HepG2 (cell line): Measurements from ENCODE around the gene CRYZL1.

Experiments
- CREB1 ChIP-seq, 2 experiments: fragments of 450-650 bp in 1 of 2; IDR thresholded peaks; 2 replicates each; pipeline ENCODE4 v1.6.1; 2016 to 2017; ENCODE audit warnings: control low read depth in 1 of 2, mild to moderate bottlenecking in 1 of 2, missing compliant biosample characterization in 1 of 2, missing genetic modification characterization in 1 of 2
- FOXJ3 ChIP-seq: sonication (generic); formaldehyde crosslinking; IDR thresholded peaks from 2 replicates; pipeline ENCODE4 v1.4.0; 2020; ENCODE audit warnings: missing genetic modification reagents, mild to moderate bottlenecking, borderline replicate concordance
- HOXD1 ChIP-seq: sonication (generic); formaldehyde crosslinking; IDR thresholded peaks from 2 replicates; pipeline ENCODE4 v1.5.0; 2020; ENCODE audit warnings: missing genetic modification reagents
- JUNB ChIP-seq: sonication (generic); formaldehyde crosslinking; IDR thresholded peaks from 2 replicates; pipeline ENCODE4 v1.8.0; 2022; ENCODE audit warnings: missing genetic modification reagents, mild to moderate bottlenecking, borderline replicate concordance
- MYC ChIP-seq: sonication (generic); formaldehyde crosslinking; IDR thresholded peaks from 2 replicates; pipeline ENCODE4 v1.9.0; 2021; ENCODE audit warnings: missing genetic modification reagents, borderline replicate concordance
- NFATC3 ChIP-seq: sonication (generic); formaldehyde crosslinking; IDR thresholded peaks from 2 replicates; pipeline ENCODE4 v1.5.1; 2020; ENCODE audit warnings: mild to moderate bottlenecking, missing genetic modification reagents
- RAD51 ChIP-seq: fragments of 450-650 bp; IDR thresholded peaks from 2 replicates; pipeline ENCODE4 v1.6.1; 2016; ENCODE audit warnings: borderline replicate concordance
- RBM22 ChIP-seq: fragments of 200-400 bp; formaldehyde crosslinking; optimal IDR thresholded peaks from 2 replicates; pipeline ENCODE3; 2017; ENCODE audit warnings: mild to moderate bottlenecking, low read length, moderate library complexity
- TARDBP ChIP-seq: sonication (generic); formaldehyde crosslinking; IDR thresholded peaks from 2 replicates; pipeline ENCODE4 v1.8.0; 2022; ENCODE audit warnings: mild to moderate bottlenecking, missing genetic modification reagents
- ZNF720 ChIP-seq: sonication (generic); formaldehyde crosslinking; IDR thresholded peaks from 2 replicates; pipeline ENCODE4 v1.4.0; 2020; ENCODE audit warnings: missing genetic modification reagents
- TF ChIP-seq, protein P1 (sequence below): sonication (generic); formaldehyde crosslinking; IDR thresholded peaks from 2 replicates; pipeline ENCODE4 v1.8.1; 2023; ENCODE audit warnings: mild to moderate bottlenecking, missing genetic modification reagents
- TF ChIP-seq, protein P2 (sequence below): sonication (generic); formaldehyde crosslinking; IDR thresholded peaks from 2 replicates; pipeline ENCODE4 v1.5.0; 2020; ENCODE audit warnings: mild to moderate bottlenecking, missing genetic modification reagents, moderate library complexity
- TF ChIP-seq, protein P3 (sequence below), 2 experiments: sonication (generic) in 1 of 2; formaldehyde crosslinking in 1 of 2; IDR thresholded peaks; 2 replicates each; pipeline versions ENCODE4 v1.5.1 to v1.6.1; 2011 to 2020; ENCODE audit warnings: borderline replicate concordance in 1 of 2, low read depth in 1 of 2, low read length in 1 of 2, mild to moderate bottlenecking in 1 of 2, missing genetic modification reagents in 1 of 2, moderate library complexity in 1 of 2
- TF ChIP-seq, protein P4 (sequence below): IDR thresholded peaks from 2 replicates; pipeline ENCODE4 v1.4.0; 2020; ENCODE audit warnings: mild to moderate bottlenecking, missing genetic modification reagents

DNA sequence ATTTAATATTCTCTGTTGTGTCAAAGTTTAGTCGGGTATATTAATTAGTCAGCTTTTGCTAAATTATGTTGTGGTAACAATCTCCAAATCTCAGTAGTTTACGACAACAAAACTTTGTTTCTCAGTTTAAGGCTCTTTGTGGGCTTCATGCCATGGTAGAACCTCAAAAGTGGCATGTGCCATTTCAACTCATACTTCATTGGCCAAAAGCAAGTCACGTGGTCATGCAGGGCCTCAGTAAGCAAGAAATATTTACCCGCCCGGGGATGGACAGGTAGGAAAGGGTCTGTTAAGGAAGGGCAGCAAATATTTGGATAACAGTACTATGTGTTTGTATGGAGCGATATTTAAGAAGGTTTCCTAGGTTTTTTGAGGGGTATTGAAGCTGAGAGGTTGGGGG, 39.3 kb upstream of the CRYZL1 start:
- no peak for TF ChIP-seq RBM22
- TF ChIP-seq, protein P1, sequence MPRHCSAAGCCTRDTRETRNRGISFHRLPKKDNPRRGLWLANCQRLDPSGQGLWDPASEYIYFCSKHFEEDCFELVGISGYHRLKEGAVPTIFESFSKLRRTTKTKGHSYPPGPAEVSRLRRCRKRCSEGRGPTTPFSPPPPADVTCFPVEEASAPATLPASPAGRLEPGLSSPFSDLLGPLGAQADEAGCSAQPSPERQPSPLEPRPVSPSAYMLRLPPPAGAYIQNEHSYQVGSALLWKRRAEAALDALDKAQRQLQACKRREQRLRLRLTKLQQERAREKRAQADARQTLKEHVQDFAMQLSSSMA (CRISPR knock-in tag), result no peak
- TF ChIP-seq FOXJ3 (CRISPR knock-in tag), result no peak
- TF ChIP-seq, protein P2, sequence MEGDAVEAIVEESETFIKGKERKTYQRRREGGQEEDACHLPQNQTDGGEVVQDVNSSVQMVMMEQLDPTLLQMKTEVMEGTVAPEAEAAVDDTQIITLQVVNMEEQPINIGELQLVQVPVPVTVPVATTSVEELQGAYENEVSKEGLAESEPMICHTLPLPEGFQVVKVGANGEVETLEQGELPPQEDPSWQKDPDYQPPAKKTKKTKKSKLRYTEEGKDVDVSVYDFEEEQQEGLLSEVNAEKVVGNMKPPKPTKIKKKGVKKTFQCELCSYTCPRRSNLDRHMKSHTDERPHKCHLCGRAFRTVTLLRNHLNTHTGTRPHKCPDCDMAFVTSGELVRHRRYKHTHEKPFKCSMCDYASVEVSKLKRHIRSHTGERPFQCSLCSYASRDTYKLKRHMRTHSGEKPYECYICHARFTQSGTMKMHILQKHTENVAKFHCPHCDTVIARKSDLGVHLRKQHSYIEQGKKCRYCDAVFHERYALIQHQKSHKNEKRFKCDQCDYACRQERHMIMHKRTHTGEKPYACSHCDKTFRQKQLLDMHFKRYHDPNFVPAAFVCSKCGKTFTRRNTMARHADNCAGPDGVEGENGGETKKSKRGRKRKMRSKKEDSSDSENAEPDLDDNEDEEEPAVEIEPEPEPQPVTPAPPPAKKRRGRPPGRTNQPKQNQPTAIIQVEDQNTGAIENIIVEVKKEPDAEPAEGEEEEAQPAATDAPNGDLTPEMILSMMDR (CRISPR knock-in tag), result no peak
- TF ChIP-seq ZNF720, result no peak
- no peak for TF ChIP-seq RAD51
- no peak for TF ChIP-seq HOXD1
- TF ChIP-seq CREB1 (IDR thresholded peaks at IDR 0.05), result no peak
- TF ChIP-seq CREB1 (CRISPR knock-in tag; IDR thresholded peaks at IDR 0.05), result no peak
- TF ChIP-seq, protein P3, sequence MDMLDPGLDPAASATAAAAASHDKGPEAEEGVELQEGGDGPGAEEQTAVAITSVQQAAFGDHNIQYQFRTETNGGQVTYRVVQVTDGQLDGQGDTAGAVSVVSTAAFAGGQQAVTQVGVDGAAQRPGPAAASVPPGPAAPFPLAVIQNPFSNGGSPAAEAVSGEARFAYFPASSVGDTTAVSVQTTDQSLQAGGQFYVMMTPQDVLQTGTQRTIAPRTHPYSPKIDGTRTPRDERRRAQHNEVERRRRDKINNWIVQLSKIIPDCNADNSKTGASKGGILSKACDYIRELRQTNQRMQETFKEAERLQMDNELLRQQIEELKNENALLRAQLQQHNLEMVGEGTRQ (IDR thresholded peaks at IDR 0.05; ENCODE audit: low read depth, low read length), result no peak
- TF ChIP-seq, protein P3 (CRISPR knock-in tag; IDR thresholded peaks at IDR 0.05; ENCODE audit: borderline replicate concordance), result no peak
- TF ChIP-seq JUNB (CRISPR knock-in tag), result no peak
- TF ChIP-seq, protein P4, sequence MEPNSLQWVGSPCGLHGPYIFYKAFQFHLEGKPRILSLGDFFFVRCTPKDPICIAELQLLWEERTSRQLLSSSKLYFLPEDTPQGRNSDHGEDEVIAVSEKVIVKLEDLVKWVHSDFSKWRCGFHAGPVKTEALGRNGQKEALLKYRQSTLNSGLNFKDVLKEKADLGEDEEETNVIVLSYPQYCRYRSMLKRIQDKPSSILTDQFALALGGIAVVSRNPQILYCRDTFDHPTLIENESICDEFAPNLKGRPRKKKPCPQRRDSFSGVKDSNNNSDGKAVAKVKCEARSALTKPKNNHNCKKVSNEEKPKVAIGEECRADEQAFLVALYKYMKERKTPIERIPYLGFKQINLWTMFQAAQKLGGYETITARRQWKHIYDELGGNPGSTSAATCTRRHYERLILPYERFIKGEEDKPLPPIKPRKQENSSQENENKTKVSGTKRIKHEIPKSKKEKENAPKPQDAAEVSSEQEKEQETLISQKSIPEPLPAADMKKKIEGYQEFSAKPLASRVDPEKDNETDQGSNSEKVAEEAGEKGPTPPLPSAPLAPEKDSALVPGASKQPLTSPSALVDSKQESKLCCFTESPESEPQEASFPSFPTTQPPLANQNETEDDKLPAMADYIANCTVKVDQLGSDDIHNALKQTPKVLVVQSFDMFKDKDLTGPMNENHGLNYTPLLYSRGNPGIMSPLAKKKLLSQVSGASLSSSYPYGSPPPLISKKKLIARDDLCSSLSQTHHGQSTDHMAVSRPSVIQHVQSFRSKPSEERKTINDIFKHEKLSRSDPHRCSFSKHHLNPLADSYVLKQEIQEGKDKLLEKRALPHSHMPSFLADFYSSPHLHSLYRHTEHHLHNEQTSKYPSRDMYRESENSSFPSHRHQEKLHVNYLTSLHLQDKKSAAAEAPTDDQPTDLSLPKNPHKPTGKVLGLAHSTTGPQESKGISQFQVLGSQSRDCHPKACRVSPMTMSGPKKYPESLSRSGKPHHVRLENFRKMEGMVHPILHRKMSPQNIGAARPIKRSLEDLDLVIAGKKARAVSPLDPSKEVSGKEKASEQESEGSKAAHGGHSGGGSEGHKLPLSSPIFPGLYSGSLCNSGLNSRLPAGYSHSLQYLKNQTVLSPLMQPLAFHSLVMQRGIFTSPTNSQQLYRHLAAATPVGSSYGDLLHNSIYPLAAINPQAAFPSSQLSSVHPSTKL (CRISPR knock-in tag), result no peak
- TF ChIP-seq NFATC3 (CRISPR knock-in tag), result no peak
- TF ChIP-seq MYC (CRISPR knock-in tag), result no peak
- no peak for TF ChIP-seq TARDBP
